IMR-90 (cell line): ENCODE measurements around the gene TRPC6. TPM values are rescaled to one million over a fixed set of nuclear protein-coding genes. Genes with fewer than 3 reads are reported as not detected.

Experiments used
- ATAC-seq: fragments of 200-7000 bp; cut with Tn5 transposase; 2 replicates; pipeline ENCODE4 v1.9.1; 2020; ENCODE audit warnings: low read depth, mild to moderate bottlenecking, moderate library complexity
- BruUV-seq: library from RNA; stranded (reverse); fragments of 400-500 nt; replicated peaks from 2 replicates; lab custom pipeline; 2021; lab: Mats Ljungman, UMichigan
- CTCF ChIA-PET: fragments of 300-600 bp; formaldehyde crosslinking; extraction: SDS; loops from one replicate; lab custom pipeline; 2021; ENCODE audit warnings: antibody characterized with exemption; lab: Yijun Ruan, JAX
- POLR2A ChIA-PET: fragments of 300-600 bp; sonication (Branson Sonifier 250); formaldehyde crosslinking; loops from one replicate; lab custom pipeline; 2022; ENCODE audit warnings: antibody characterized with exemption; ENCODE audit not compliant: unreplicated experiment; lab: Charles Lee
- DNase-seq: peaks from one replicate; pipeline ENCODE4 v3.0.0; 2013
- H2AFZ ChIP-seq: replicated peaks from 2 replicates; pipeline ENCODE3; 2013; ENCODE audit warnings: low read length, mild to moderate bottlenecking; ENCODE audit not compliant: poor library complexity
- H2AK5ac ChIP-seq: 2 replicates; pipeline ENCODE4 v1.6.1; 2013; ENCODE audit warnings: low read depth, low read length, inconsistent platforms
- H2AK9ac ChIP-seq: replicated peaks from 2 replicates; pipeline ENCODE3; 2013; ENCODE audit warnings: mild to moderate bottlenecking, low read depth, low read length, moderate library complexity; ENCODE audit not compliant: poor library complexity
- H2BK120ac ChIP-seq: 2 replicates; pipeline ENCODE4 v1.6.1; 2013; ENCODE audit warnings: low read depth, low read length, inconsistent platforms
- H2BK15ac ChIP-seq: 3 replicates; pipeline ENCODE4 v1.6.1; 2013; ENCODE audit warnings: low read depth, low read length, inconsistent platforms
- H2BK20ac ChIP-seq: 2 replicates; pipeline ENCODE4 v1.6.1; 2013; ENCODE audit warnings: low read depth, mild to moderate bottlenecking, inconsistent platforms, low read length, moderate library complexity
- H2BK5ac ChIP-seq: 2 replicates; pipeline ENCODE4 v1.6.1; 2013; ENCODE audit warnings: mild to moderate bottlenecking, low read depth, low read length, inconsistent platforms; ENCODE audit not compliant: poor library complexity, severe bottlenecking
- H3K14ac ChIP-seq: replicated peaks from 2 replicates; pipeline ENCODE4 v1.6.1; 2013; ENCODE audit warnings: low read depth, low read length, inconsistent platforms
- H3K18ac ChIP-seq: 2 replicates; pipeline ENCODE4 v1.6.1; 2013; ENCODE audit warnings: low read depth, low read length, control low read depth
- H3K23ac ChIP-seq: 2 replicates; pipeline ENCODE4 v1.6.1; 2013; ENCODE audit warnings: low read depth, low read length, inconsistent platforms
- H3K27ac ChIP-seq: 2 replicates; pipeline ENCODE4 v1.5.1; 2013; ENCODE audit warnings: mild to moderate bottlenecking, control low read depth, low read length; ENCODE audit not compliant: insufficient read depth
- H3K27me3 ChIP-seq: 2 replicates; pipeline ENCODE4 v1.6.1; 2013; ENCODE audit warnings: low read length; ENCODE audit not compliant: control insufficient read depth, insufficient read depth
- H3K36me3 ChIP-seq: 2 replicates; pipeline ENCODE4 v1.6.1; 2013; ENCODE audit warnings: low read length, mixed read lengths; ENCODE audit not compliant: control insufficient read depth, insufficient read depth
- H3K4ac ChIP-seq: 2 replicates; pipeline ENCODE4 v1.6.1; 2013; ENCODE audit warnings: low read depth, low read length, inconsistent platforms
- H3K4me1 ChIP-seq: 2 replicates; pipeline ENCODE4 v1.6.1; 2013; ENCODE audit warnings: low read length, mixed read lengths; ENCODE audit not compliant: control insufficient read depth, insufficient read depth
- H3K4me2 ChIP-seq: 2 replicates; pipeline ENCODE4 v1.6.1; 2013; ENCODE audit warnings: low read depth, mild to moderate bottlenecking, control low read depth, low read length, moderate library complexity
- H3K4me3 ChIP-seq: 2 replicates; pipeline ENCODE4 v1.5.1; 2013; ENCODE audit warnings: low read depth, mild to moderate bottlenecking, control low read depth, low read length, moderate library complexity; ENCODE audit not compliant: insufficient read depth
- H3K56ac ChIP-seq: 2 replicates; pipeline ENCODE4 v1.6.1; 2013; ENCODE audit warnings: low read length, inconsistent platforms; ENCODE audit not compliant: insufficient read depth; ENCODE audit errors: extremely low read depth
- H3K79me1 ChIP-seq, 2 experiments: 2 replicates each; pipeline ENCODE4 v1.6.1; 2013; ENCODE audit warnings: low read length in 2 of 2, inconsistent platforms in 1 of 2, low read depth in 1 of 2
- H3K9ac ChIP-seq: 2 replicates; pipeline ENCODE4 v1.6.1; 2013; ENCODE audit warnings: low read depth, low read length, control low read depth
- H3K9me1 ChIP-seq: 2 replicates; pipeline ENCODE4 v1.6.1; 2013; ENCODE audit warnings: low read length, inconsistent platforms; ENCODE audit not compliant: insufficient read depth
- H3K9me3 ChIP-seq: 2 replicates; pipeline ENCODE4 v1.6.1; 2013; ENCODE audit warnings: low read length; ENCODE audit not compliant: control insufficient read depth, insufficient read depth
- H4K20me1 ChIP-seq: 2 replicates; pipeline ENCODE4 v1.6.1; 2013; ENCODE audit warnings: low read length, inconsistent platforms; ENCODE audit not compliant: insufficient read depth
- H4K5ac ChIP-seq: 2 replicates; pipeline ENCODE4 v1.6.1; 2013; ENCODE audit warnings: mild to moderate bottlenecking, low read depth, low read length, control low read depth
- H4K8ac ChIP-seq, 2 experiments: 2 replicates each; pipeline ENCODE4 v1.6.1; 2013; ENCODE audit warnings: low read depth in 2 of 2, low read length in 2 of 2, control low read depth in 1 of 2, inconsistent platforms in 1 of 2
- H4K91ac ChIP-seq: 2 replicates; pipeline ENCODE4 v1.6.1; 2013; ENCODE audit warnings: low read depth, low read length, inconsistent platforms; ENCODE audit not compliant: insufficient read depth
- CEBPB ChIP-seq: IDR thresholded peaks from 2 replicates; pipeline ENCODE4 v1.6.1; 2012; ENCODE audit warnings: low read depth, low read length, improper control_type of control experiment
- CHD1 ChIP-seq: IDR thresholded peaks from 2 replicates; pipeline ENCODE4 v1.6.1; 2012; ENCODE audit warnings: low read depth, low read length, improper control_type of control experiment
- MAFK ChIP-seq: IDR thresholded peaks from 2 replicates; pipeline ENCODE4 v1.6.1; 2012; ENCODE audit warnings: low read depth, low read length, improper control_type of control experiment
- MAZ ChIP-seq: IDR thresholded peaks from 2 replicates; pipeline ENCODE4 v1.6.1; 2012; ENCODE audit warnings: low read depth, mild to moderate bottlenecking, low read length, improper control_type of control experiment, moderate library complexity, borderline replicate concordance
- MXI1 ChIP-seq: IDR thresholded peaks from 2 replicates; pipeline ENCODE4 v1.6.1; 2012; ENCODE audit warnings: low read depth, mild to moderate bottlenecking, low read length, moderate library complexity, borderline replicate concordance
- NFE2L2 ChIP-seq: fragments of 150-350 bp; IDR thresholded peaks from 2 replicates; pipeline ENCODE4 v1.6.1; 2016; ENCODE audit warnings: low read depth, mild to moderate bottlenecking, low read length
- POLR2A ChIP-seq: IDR thresholded peaks from 2 replicates; pipeline ENCODE4 v1.6.1; 2012; ENCODE audit warnings: mild to moderate bottlenecking, low read depth, low read length
- RAD21 ChIP-seq: IDR thresholded peaks from 2 replicates; pipeline ENCODE4 v1.6.1; 2012; ENCODE audit warnings: low read length, improper control_type of control experiment
- RCOR1 ChIP-seq: IDR thresholded peaks from 2 replicates; pipeline ENCODE4 v1.6.1; 2012; ENCODE audit warnings: mild to moderate bottlenecking, low read length, improper control_type of control experiment; ENCODE audit not compliant: insufficient replicate concordance
- RFX5 ChIP-seq: IDR thresholded peaks from 2 replicates; pipeline ENCODE4 v1.8.0; 2012; ENCODE audit warnings: low read depth, mild to moderate bottlenecking, low read length, moderate library complexity
- WGBS, 2 experiments: methylation state at CpG; one replicate each; pipeline versions ENCODE4 v1.1.5 to v1.1.7; 2013; ENCODE audit warnings: missing lambda C conversion rate in 2 of 2; ENCODE audit not compliant: insufficient read length in 1 of 2; ENCODE audit errors: extremely low coverage in 2 of 2; 5-methylcytosine and 5-hydroxymethylcytosine counted together
- dilution Hi-C: fragments of 300-500 bp; cut with HindIII; formaldehyde crosslinking; loops from one replicate; pipeline ENCODE4 v1.14.3; 2018; ENCODE audit warnings: low sequenced_read_pairs; ENCODE audit not compliant: unreplicated experiment
- in situ Hi-C: fragments of 300-500 bp; cut with MboI; formaldehyde crosslinking; loops from 3 replicates; pipeline ENCODE4 v1.14.3; 2019; ENCODE audit warnings: low sequenced_read_pairs, inconsistent platforms, mixed read lengths
- intact Hi-C: fragments of 100-400 bp; cut with micrococcal nuclease; formaldehyde crosslinking; loops from 2 replicates; pipeline ENCODE4 v1.10.0; 2022
- polyA plus RNA-seq, 3 experiments: library from polyadenylated mRNA; depleted of rRNA; stranded (reverse); fragments of >200 nt; gene quantifications; 2 replicates each; pipeline ENCODE4 v1.2.3, GENCODE V29; 2012; ENCODE audit warnings: low replicate concordance in 1 of 3
- total RNA-seq: library from RNA; depleted of rRNA; stranded (reverse); fragments of >200 nt; gene quantifications from 2 replicates; pipeline ENCODE4 v1.2.3, GENCODE V29; 2012
- TF ChIP-seq, protein P1 (sequence below): fragments of 150-350 bp; IDR thresholded peaks from 2 replicates; pipeline ENCODE4 v1.6.1; 2016; ENCODE audit warnings: low read depth, mild to moderate bottlenecking, low read length, moderate library complexity, borderline replicate concordance
- TF ChIP-seq, protein P2 (sequence below): fragments of 150-350 bp; IDR thresholded peaks from 2 replicates; pipeline ENCODE4 v1.6.1; 2017; ENCODE audit warnings: mild to moderate bottlenecking, antibody characterized with exemption, low read length, low read depth

The TRPC6 gene
- total and polyA plus RNA-seq, 2 of the 4 experiments (the other 2 are of a cell fraction) = 0.99 to 2.3 TPM

DNA sequence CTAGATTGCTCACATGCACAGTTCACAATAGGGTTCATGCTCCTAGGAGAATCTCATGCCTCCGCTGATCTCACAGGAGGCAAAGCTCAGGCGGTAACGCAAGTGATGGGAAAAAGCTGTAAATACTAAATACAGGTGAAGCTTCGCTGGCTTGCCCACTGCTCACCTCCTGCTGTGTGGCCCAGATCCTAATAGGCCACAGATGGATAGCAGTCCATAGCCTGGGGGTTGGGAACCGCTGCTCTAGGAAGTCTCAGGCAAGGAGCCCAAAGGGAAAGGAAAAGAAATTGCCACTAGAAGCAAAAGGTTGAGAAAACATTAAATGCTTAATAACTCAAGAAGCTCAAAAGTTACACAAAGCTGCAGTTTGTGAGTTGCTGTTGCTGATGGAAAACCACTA, 3.2 kb upstream of the TRPC6 start:
- Histone ChIP-seq H3K9me3 (no peaks in the 10 kb centered on the region), H3K56ac (no peak overlapping the region), H3K4ac (no peak overlapping the region), H2BK120ac (no peak overlapping the region), H4K20me1 (no peaks in the 10 kb centered on the region), H3K4me1 (no peaks in the 10 kb centered on the region), H2AK5ac (no peak overlapping the region), H2AK9ac (no peak overlapping the region), H2AFZ (no peak overlapping the region), H3K14ac (no peak overlapping the region), H3K4me3 (no peak overlapping the region), H2BK15ac (no peak overlapping the region), H4K5ac (no peak overlapping the region), H3K9ac (no peak overlapping the region), H3K36me3 (no peaks in the 10 kb centered on the region), H2BK20ac (no peak overlapping the region), H3K27me3 (no peaks in the 10 kb centered on the region), H4K91ac (no peak overlapping the region), H3K9me1 (no peaks in the 10 kb centered on the region), H3K27ac (no peak overlapping the region), H3K79me1 (no peaks in the 10 kb centered on the region), H3K23ac (no peak overlapping the region), H2BK5ac (no peak overlapping the region), H3K18ac (no peak overlapping the region), H4K8ac (no peak overlapping the region), H3K4me2 (no peak overlapping the region)
- intact Hi-C loops (no loop called here), in situ Hi-C loops (loop anchor here (10.0 kb wide), 1 partner anchor 258 kb away; no protein-coding TSS in a partner anchor), dilution Hi-C loops (no loop called here)
- CTCF ChIA-PET = interaction anchor here (0.6 kb wide), 1 partner anchor 139 kb away, joined by 3 read pairs; no protein-coding TSS in a partner anchor
- TF ChIP-seq MAFK = no peak
- TF ChIP-seq RFX5 = no peak
- TF ChIP-seq CHD1 = no peak
- TF ChIP-seq CEBPB = no peak
- no peak for TF ChIP-seq MAZ
- TF ChIP-seq RAD21 = no peak
- no peak for TF ChIP-seq MXI1
- TF ChIP-seq, protein P1, sequence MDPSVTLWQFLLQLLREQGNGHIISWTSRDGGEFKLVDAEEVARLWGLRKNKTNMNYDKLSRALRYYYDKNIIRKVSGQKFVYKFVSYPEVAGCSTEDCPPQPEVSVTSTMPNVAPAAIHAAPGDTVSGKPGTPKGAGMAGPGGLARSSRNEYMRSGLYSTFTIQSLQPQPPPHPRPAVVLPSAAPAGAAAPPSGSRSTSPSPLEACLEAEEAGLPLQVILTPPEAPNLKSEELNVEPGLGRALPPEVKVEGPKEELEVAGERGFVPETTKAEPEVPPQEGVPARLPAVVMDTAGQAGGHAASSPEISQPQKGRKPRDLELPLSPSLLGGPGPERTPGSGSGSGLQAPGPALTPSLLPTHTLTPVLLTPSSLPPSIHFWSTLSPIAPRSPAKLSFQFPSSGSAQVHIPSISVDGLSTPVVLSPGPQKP = no peak
- no peak for TF ChIP-seq RCOR1
- TF ChIP-seq, protein P2, sequence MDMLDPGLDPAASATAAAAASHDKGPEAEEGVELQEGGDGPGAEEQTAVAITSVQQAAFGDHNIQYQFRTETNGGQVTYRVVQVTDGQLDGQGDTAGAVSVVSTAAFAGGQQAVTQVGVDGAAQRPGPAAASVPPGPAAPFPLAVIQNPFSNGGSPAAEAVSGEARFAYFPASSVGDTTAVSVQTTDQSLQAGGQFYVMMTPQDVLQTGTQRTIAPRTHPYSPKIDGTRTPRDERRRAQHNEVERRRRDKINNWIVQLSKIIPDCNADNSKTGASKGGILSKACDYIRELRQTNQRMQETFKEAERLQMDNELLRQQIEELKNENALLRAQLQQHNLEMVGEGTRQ = no peak
- TF ChIP-seq NFE2L2 = no peak
- TF ChIP-seq POLR2A = no peak
- WGBS, 2 experiments = 87% methylated on average over 3 of the region's 5 CpGs; no CpG with 5 or more reads in 1 of the 2 experiments
- DNase-seq = no peak
- ATAC-seq = no peak
- POLR2A ChIA-PET = no interaction called here
- BruUV-seq = no TSS peak
